ENCODE data around the gene PVALEF.

The PVALEF gene

GRCh38 chr17:81163703-81164370 is 1.5 kb upstream of the PVALEF start:
- no peak for FAIRE-seq

- no peak for FAIRE-seq
These were observed 699 bp upstream of the PVALEF start for GRCh38 chr17:81164371-81165245.

GRCh38 chr17:81166033-81166492 is 756 bp downstream of the PVALEF start, which contains the start of gene AATK:
Gene AATK, minus strand, starts transcription at chr17:81166221. Its CDS starts 229 bp downstream, at chr17:81165992.
- FAIRE-seq = no peak

GRCh38 chr17:81167194-81167524 is 1.9 kb downstream of the PVALEF start:
- no peak for FAIRE-seq

GRCh38 chr17:81167638-81168037 is 2.3 kb downstream of the PVALEF start:
- FAIRE-seq = no peak

GRCh38 chr17:81169870-81170309 is 4.6 kb downstream of the PVALEF start:
- FAIRE-seq = no peak

GRCh38 chr17:81170727-81171494 is 5.6 kb downstream of the PVALEF start:
- FAIRE-seq = no peak

GRCh38 chr17:81171941-81172340 is 6.6 kb downstream of the PVALEF start:
- FAIRE-seq = no peak

- FAIRE-seq = no peak
These were observed 7.9 kb downstream of the PVALEF start for GRCh38 chr17:81173052-81173761.

GRCh38 chr17:81173762-81174155 is 8.5 kb downstream of the PVALEF start:
- FAIRE-seq = no peak

- no peak for FAIRE-seq
These were observed 11.4 kb downstream of the PVALEF start for GRCh38 chr17:81176666-81177065.

- FAIRE-seq = no peak
These were observed 13.1 kb downstream of the PVALEF start for GRCh38 chr17:81178136-81179091.

GRCh38 chr17:81179220-81179619 is 13.9 kb downstream of the PVALEF start:
- FAIRE-seq = no peak

GRCh38 chr17:81179861-81180260 is 14.6 kb downstream of the PVALEF start:
- no peak for FAIRE-seq

- no peak for FAIRE-seq
These were observed 15.8 kb downstream of the PVALEF start for GRCh38 chr17:81180836-81181810.

GRCh38 chr17:81181811-81182185 is 16.5 kb downstream of the PVALEF start:
- FAIRE-seq = no peak

- FAIRE-seq = no peak
These were observed 17.3 kb downstream of the PVALEF start for GRCh38 chr17:81182596-81182995.

GRCh38 chr17:81183316-81183715 is 18.0 kb downstream of the PVALEF start:
- FAIRE-seq = no peak

GRCh38 chr17:81183807-81184206 is 18.5 kb downstream of the PVALEF start:
- FAIRE-seq = no peak

- no peak for FAIRE-seq
These were observed 19.2 kb downstream of the PVALEF start for GRCh38 chr17:81184555-81184954.

All from TTC549 (cell line).